OCI-LY7 (cell line): ENCODE data around the gene DBN1. TPM values are rescaled to one million over a fixed set of nuclear protein-coding genes. Genes with fewer than 3 reads are reported as not detected.

Experiments
- BruUV-seq: library from RNA; stranded (reverse); fragments of 400-500 nt; replicated peaks from 2 replicates; lab custom pipeline; 2021; lab: Mats Ljungman, UMichigan
- CTCF ChIA-PET: fragments of 300-600 bp; sonication (Branson Sonifier 250); formaldehyde crosslinking; loops from one replicate; lab custom pipeline; 2022; ENCODE audit warnings: antibody characterized with exemption; ENCODE audit not compliant: unreplicated experiment; lab: Charles Lee
- POLR2A ChIA-PET: fragments of 300-600 bp; sonication (Branson Sonifier 250); formaldehyde crosslinking; loops from one replicate; lab custom pipeline; 2022; ENCODE audit warnings: antibody characterized with exemption; lab: Charles Lee
- DNase-seq: peaks from one replicate; pipeline ENCODE4 v3.0.0-alpha.2; 2015; ENCODE audit warnings: low spot score
- H2AFZ ChIP-seq: fragments of 200-600 bp; sonication (generic), shearing (Covaris generic); 2 replicates; pipeline ENCODE4 v1.6.1; 2014; ENCODE audit warnings: mild to moderate bottlenecking, antibody characterized with exemption, low read length, moderate library complexity
- H3K27ac ChIP-seq: fragments of 200-600 bp; sonication (generic); 2 replicates; pipeline ENCODE4 v1.5.1; 2014; ENCODE audit warnings: mixed run types, low read depth, mild to moderate bottlenecking, moderate library complexity, low read length, inconsistent platforms; ENCODE audit not compliant: poor library complexity, severe bottlenecking
- H3K36me3 ChIP-seq: fragments of 200-600 bp; sonication (generic); 2 replicates; pipeline ENCODE4 v1.6.1; 2014; ENCODE audit warnings: mild to moderate bottlenecking, antibody characterized with exemption, low read length, moderate library complexity, mixed read lengths; ENCODE audit not compliant: insufficient read depth
- H3K4me1 ChIP-seq: fragments of 200-600 bp; sonication (generic); 2 replicates; pipeline ENCODE4 v1.5.1; 2014; ENCODE audit warnings: mild to moderate bottlenecking, low read length; ENCODE audit not compliant: insufficient read depth, poor library complexity, severe bottlenecking
- H3K4me2 ChIP-seq: fragments of 200-600 bp; sonication (generic); 2 replicates; pipeline ENCODE4 v1.6.1; 2014; ENCODE audit warnings: mild to moderate bottlenecking, low read length
- H3K4me3 ChIP-seq: fragments of 200-600 bp; sonication (generic); 2 replicates; pipeline ENCODE4 v1.5.1; 2014; ENCODE audit warnings: mild to moderate bottlenecking, low read depth, low read length; ENCODE audit not compliant: poor library complexity, severe bottlenecking
- H3K79me2 ChIP-seq: fragments of 200-600 bp; sonication (generic); 2 replicates; pipeline ENCODE4 v1.6.1; 2016; ENCODE audit warnings: low read depth, mild to moderate bottlenecking, low read length, moderate library complexity, mixed read lengths; ENCODE audit not compliant: insufficient read depth
- H3K9me2 ChIP-seq: fragments of 200-600 bp; sonication (generic); 2 replicates; pipeline ENCODE4 v1.6.1; 2016; ENCODE audit warnings: mild to moderate bottlenecking, low read length, mixed read lengths; ENCODE audit not compliant: insufficient read depth
- H3K9me3 ChIP-seq: fragments of 200-600 bp; sonication (generic); 2 replicates; pipeline ENCODE4 v1.6.1; 2014; ENCODE audit warnings: mild to moderate bottlenecking, mixed run types, low read length, mixed read lengths
- H4K20me1 ChIP-seq: fragments of 200-600 bp; sonication (generic); 2 replicates; pipeline ENCODE4 v1.6.1; 2014; ENCODE audit warnings: mild to moderate bottlenecking, antibody characterized with exemption, low read length, moderate library complexity, mixed read lengths; ENCODE audit not compliant: insufficient read depth
- EZH2phosphoT487 ChIP-seq: fragments of 200-600 bp; sonication (generic); IDR thresholded peaks from 2 replicates; pipeline ENCODE4 v1.6.1; 2018; ENCODE audit warnings: low read depth, borderline replicate concordance, mild to moderate bottlenecking, mixed run types, antibody characterized with exemption, low read length, moderate library complexity, mixed read lengths
- intact Hi-C: fragments of 100-400 bp; cut with micrococcal nuclease; formaldehyde crosslinking; loops from one replicate; pipeline ENCODE4 v1.10.0; 2022; ENCODE audit not compliant: unreplicated experiment
- total RNA-seq, 2 experiments: library from RNA; depleted of rRNA in 1 of 2; stranded (reverse); fragments of >200 nt in 1 of 2; shearing (Covaris generic) in 1 of 2; gene quantifications; 2 replicates each; pipeline ENCODE4 v1.2.3, GENCODE V29; 2014 to 2022
- TF ChIP-seq, protein P1 (sequence below): fragments of 200-600 bp; sonication (generic); conservative IDR thresholded peaks from 2 replicates; pipeline ENCODE4 v1.5.1; 2014; ENCODE audit warnings: mild to moderate bottlenecking, antibody characterized with exemption, low read length, moderate library complexity, mixed read lengths

The DBN1 gene
- total RNA-seq, 2 experiments from 2014 or later, result 11.7 to 22.0 TPM

GRCh38 chr5:177447611-177448243, 25.7 kb downstream of the DBN1 start:
- POLR2A ChIA-PET, result interaction anchor here (0.7 to 1.3 kb wide), 3 partner anchors 20 to 57 kb away, joined by 3 to 5 read pairs (median 3); no protein-coding TSS in a partner anchor
- Histone ChIP-seq H3K79me2 (no peaks in the 10 kb centered on the region), H3K9me2 (no peaks in the 10 kb centered on the region), H4K20me1 (peaks cover 9% of the 10 kb centered on the region; the same call in 1 of the 2 replicates), H3K36me3 (peaks cover 4% of the 10 kb centered on the region), H3K4me3 (peak overlapping the region; percentile 35), H3K4me1 (peaks cover 47% of the 10 kb centered on the region), H3K4me2 (peak overlapping the region; percentile 75), H2AFZ (no peak overlapping the region), H3K9me3 (no peaks in the 10 kb centered on the region), H3K27ac (no peak overlapping the region)
- peak; percentile 43 for DNase-seq
- CTCF ChIA-PET, result interaction anchor here (0.5 to 1.0 kb wide), 5 partner anchors 39 to 321 kb away, joined by 3 read pairs; partner anchors contain the start of gene PDLIM7
- intact Hi-C loops, result no loop called here
- BruUV-seq, result no TSS peak
- TF ChIP-seq, protein P1, sequence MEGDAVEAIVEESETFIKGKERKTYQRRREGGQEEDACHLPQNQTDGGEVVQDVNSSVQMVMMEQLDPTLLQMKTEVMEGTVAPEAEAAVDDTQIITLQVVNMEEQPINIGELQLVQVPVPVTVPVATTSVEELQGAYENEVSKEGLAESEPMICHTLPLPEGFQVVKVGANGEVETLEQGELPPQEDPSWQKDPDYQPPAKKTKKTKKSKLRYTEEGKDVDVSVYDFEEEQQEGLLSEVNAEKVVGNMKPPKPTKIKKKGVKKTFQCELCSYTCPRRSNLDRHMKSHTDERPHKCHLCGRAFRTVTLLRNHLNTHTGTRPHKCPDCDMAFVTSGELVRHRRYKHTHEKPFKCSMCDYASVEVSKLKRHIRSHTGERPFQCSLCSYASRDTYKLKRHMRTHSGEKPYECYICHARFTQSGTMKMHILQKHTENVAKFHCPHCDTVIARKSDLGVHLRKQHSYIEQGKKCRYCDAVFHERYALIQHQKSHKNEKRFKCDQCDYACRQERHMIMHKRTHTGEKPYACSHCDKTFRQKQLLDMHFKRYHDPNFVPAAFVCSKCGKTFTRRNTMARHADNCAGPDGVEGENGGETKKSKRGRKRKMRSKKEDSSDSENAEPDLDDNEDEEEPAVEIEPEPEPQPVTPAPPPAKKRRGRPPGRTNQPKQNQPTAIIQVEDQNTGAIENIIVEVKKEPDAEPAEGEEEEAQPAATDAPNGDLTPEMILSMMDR, result no peak; the same call in 1 of the 2 replicates
- no peak for TF ChIP-seq EZH2phosphoT487

GRCh38 chr5:177447066-177447610, 26.3 kb downstream of the DBN1 start:
- Histone ChIP-seq H3K4me1 (peaks cover 47% of the 10 kb centered on the region), H3K9me2 (no peaks in the 10 kb centered on the region), H4K20me1 (0 out of 2 replicates have a peak, but pooled peaks cover 9% of the 10 kb centered on the region), H3K36me3 (peaks cover 10% of the 10 kb centered on the region; the same call in 1 of the 2 replicates), H3K27ac (no peak overlapping the region), H3K79me2 (no peaks in the 10 kb centered on the region), H2AFZ (no peak overlapping the region), H3K4me2 (peak overlapping the region; percentile 75), H3K9me3 (no peaks in the 10 kb centered on the region), H3K4me3 (peak overlapping the region; percentile 72)
- intact Hi-C loops, result no loop called here
- BruUV-seq, result no TSS peak
- POLR2A ChIA-PET, result interaction anchor here (1.0 to 1.3 kb wide), 2 partner anchors 20 to 43 kb away, joined by 3 to 5 read pairs; no protein-coding TSS in a partner anchor
- peak; percentile 65 for DNase-seq
- CTCF ChIA-PET, result interaction anchor here (0.6 kb wide), 2 partner anchors 39 to 58 kb away, joined by 3 read pairs; no protein-coding TSS in a partner anchor
- TF ChIP-seq, protein P1, result no peak
- TF ChIP-seq EZH2phosphoT487, result no peak
